ENCODE results near the gene PDPR.
"Not testable (repeated sequence)": the region's sequence is repeated elsewhere in the genome, so short reads cannot be mapped to it uniquely, and the experiment has no call there.

Gene PDPR

DNA sequence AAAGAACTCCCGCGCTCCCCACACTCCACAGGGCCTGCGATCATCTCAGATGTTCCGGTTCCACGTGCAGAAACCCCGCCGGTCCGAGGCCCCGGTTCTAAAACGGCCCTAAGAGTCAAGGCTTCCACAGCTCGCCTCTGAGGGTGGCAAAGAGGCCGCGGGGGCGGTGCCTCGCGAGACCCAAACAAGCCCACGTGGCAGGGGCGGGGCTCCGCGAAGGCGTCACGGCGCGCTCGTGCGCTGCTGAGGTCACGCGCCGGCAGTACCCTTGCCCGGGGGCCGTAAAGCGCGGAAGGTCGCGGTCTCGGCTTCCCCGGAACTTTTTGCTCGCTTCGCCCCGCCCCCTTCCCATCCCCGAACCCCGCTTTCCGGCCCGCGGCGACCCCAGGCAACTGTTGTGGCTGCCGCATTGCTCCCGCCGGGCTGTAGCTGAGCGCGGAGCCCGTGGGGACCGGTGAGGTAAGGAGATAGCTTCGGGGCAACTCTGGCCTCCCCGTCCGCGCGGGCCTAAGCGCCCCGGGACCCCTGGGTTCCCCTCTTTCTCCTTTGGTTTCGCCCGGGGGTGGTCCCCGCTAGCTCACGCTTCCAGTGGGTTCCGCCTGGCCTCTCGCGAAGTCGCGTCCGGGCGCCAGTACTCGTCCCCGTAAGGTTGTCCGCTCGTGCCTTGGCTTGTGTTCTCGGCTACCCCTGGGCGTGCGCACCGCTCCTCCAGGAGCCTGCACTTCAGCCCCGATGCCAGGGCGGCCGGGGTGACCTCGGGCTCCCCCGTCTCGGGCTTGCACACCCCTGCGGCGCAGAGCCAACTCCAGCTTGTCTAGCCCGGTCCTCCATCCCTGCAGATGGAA lies at the start of gene PDPR:
TSS of gene PDPR (plus strand) at position 351 of the 845 bp plus-strand sequence. CDS start 6,161 bp downstream, outside the sequence.
- no CpG with 5 or more reads among the region's 88 CpGs for WGBS (ENCODE audit: insufficient coverage, insufficient read length)
- not testable (repeated sequence) for H3K9me3 ChIP-seq (ENCODE audit: control insufficient read depth, insufficient read depth, low read length); H3K27me3 ChIP-seq (ENCODE audit: control insufficient read depth, insufficient read depth, low read length); H3K27ac ChIP-seq (ENCODE audit: low read length); H3K36me3 ChIP-seq (ENCODE audit: control insufficient read depth, insufficient read depth, low read length); H3K4me1 ChIP-seq (ENCODE audit: control insufficient read depth, insufficient read depth, low read length)
- peak; percentile 43 for DNase-seq (ENCODE audit: low read depth, low spot score)
- peak within 1 kb of the TSS; percentile 84 for H3K4me3 ChIP-seq (ENCODE audit: low read length)

DNA sequence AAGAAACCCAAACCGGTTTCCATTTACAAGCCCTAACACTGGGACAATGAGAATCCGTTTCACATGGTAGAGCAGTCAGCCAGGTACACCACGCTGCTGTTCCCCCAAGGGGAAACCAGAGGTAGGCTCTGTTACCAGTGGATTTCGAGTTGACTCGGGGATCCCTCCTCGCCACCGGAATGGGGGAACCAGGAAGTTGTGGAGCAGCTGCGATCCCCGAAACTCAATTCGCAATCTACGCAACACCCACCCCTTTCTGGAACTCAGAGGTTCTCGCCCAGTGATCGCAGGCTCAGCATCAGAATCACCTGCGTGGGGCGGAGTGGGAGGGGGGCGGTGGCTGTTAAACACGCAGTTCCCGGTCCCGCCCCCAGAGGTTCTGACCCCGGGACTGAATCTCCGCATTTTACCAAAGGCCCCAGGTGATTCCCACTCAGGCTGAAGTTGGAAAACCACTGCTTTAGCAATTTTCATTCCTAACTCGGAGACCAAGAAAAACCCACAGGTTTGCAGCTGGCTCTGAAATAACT lies 49.2 kb upstream of the PDPR start:
- not testable (repeated sequence) for H3K27ac ChIP-seq (ENCODE audit: low read length); H3K4me1 ChIP-seq (ENCODE audit: control insufficient read depth, insufficient read depth, low read length); H3K27me3 ChIP-seq (ENCODE audit: control insufficient read depth, insufficient read depth, low read length); DNase-seq (ENCODE audit: low read depth, low spot score); H3K36me3 ChIP-seq (ENCODE audit: control insufficient read depth, insufficient read depth, low read length); H3K9me3 ChIP-seq (ENCODE audit: control insufficient read depth, insufficient read depth, low read length)
- no CpG with 5 or more reads among the region's 22 CpGs for WGBS (ENCODE audit: insufficient coverage, insufficient read length)
- peak overlapping the region; percentile 85; the same call in 1 of the 2 replicates for H3K4me3 ChIP-seq (ENCODE audit: low read length)

DNA sequence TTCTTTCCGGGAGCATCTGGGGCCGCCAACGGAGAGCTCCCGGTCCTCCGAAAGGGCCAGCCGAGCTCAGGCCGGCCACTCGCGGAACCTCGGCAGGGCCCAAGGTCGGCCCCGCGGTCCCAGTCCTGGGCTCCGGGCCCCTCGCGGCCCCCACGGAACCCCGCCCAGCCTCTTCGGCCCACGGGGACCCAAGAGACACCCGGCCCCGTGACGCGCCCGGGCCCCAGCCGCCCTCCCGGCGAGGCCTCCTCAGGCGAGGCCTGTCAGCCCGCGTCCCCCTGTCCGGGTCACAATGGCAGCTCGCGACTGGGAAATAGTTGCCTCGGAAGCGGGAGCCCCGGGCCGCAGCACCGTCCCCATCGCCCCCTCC lies 48.8 kb upstream of the PDPR start:
- not testable (repeated sequence) for H3K4me1 ChIP-seq (ENCODE audit: control insufficient read depth, insufficient read depth, low read length); H3K36me3 ChIP-seq (ENCODE audit: control insufficient read depth, insufficient read depth, low read length); DNase-seq (ENCODE audit: low read depth, low spot score); H3K9me3 ChIP-seq (ENCODE audit: control insufficient read depth, insufficient read depth, low read length); H3K27me3 ChIP-seq (ENCODE audit: control insufficient read depth, insufficient read depth, low read length); H3K27ac ChIP-seq (ENCODE audit: low read length)
- H3K4me3 ChIP-seq (ENCODE audit: low read length): peak overlapping the region; percentile 85; the same call in 1 of the 2 replicates
- WGBS (ENCODE audit: insufficient coverage, insufficient read length): no CpG with 5 or more reads among the region's 40 CpGs

- H3K36me3 ChIP-seq (ENCODE audit: control insufficient read depth, insufficient read depth, low read length); H3K27me3 ChIP-seq (ENCODE audit: control insufficient read depth, insufficient read depth, low read length); H3K27ac ChIP-seq (ENCODE audit: low read length); H3K9me3 ChIP-seq (ENCODE audit: control insufficient read depth, insufficient read depth, low read length); H3K4me1 ChIP-seq (ENCODE audit: control insufficient read depth, insufficient read depth, low read length): not testable (repeated sequence)
- no CpG with 5 or more reads among the region's 62 CpGs for WGBS (ENCODE audit: insufficient coverage, insufficient read length)
- DNase-seq (ENCODE audit: low read depth, low spot score): peak; percentile 13
- H3K4me3 ChIP-seq (ENCODE audit: low read length): peak overlapping the region; percentile 85; the same call in 1 of the 2 replicates
These were observed 48.1 kb upstream of the PDPR start for GRCh38 chr16:70065746-70066658.

DNA sequence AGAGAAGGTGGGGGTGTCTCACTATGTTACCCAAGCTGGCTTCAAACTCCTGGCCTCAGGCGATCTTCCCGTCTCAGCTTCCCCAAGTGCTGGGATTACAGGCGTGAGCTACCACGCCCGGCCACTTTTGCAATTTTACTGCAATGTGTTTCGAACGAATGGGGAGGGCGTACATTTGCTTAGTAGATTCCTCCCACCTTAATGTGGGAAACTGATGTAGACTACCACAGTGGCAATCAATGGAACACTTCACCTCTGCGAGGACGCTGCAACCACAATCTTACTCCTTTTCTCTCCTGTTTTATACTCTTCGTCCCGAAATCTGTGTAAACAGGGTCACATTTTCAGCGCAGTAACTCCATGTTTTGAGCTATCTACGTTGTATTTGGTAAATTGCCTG lies 47.4 kb upstream of the PDPR start:
- H3K4me1 ChIP-seq (ENCODE audit: control insufficient read depth, insufficient read depth, low read length); H3K36me3 ChIP-seq (ENCODE audit: control insufficient read depth, insufficient read depth, low read length); DNase-seq (ENCODE audit: low read depth, low spot score); H3K4me3 ChIP-seq (ENCODE audit: low read length); H3K27ac ChIP-seq (ENCODE audit: low read length); H3K27me3 ChIP-seq (ENCODE audit: control insufficient read depth, insufficient read depth, low read length); H3K9me3 ChIP-seq (ENCODE audit: control insufficient read depth, insufficient read depth, low read length): not testable (repeated sequence)
- no CpG with 5 or more reads among the region's 14 CpGs for WGBS (ENCODE audit: insufficient coverage, insufficient read length)

DNA sequence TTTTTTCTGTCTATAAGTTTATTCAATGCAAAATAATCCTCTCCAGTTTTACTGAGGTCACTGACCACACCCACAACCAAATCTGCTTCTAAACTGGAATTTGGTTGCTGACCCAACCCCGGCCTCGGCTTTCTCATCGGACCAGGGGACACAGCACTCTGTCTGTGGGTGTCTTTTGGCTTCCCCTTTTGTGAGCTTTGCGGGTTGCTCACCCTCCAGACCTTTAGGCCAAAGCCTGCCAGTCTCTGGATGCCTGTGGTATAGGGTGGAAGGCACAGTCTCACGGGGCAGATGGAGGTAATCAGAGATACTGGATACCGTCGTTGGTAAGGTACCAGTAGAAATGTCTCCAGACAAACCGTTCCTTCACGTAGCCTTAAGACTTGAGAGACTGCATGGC lies 35.1 kb upstream of the PDPR start:
- not testable (repeated sequence) for H3K4me3 ChIP-seq (ENCODE audit: low read length); H3K27me3 ChIP-seq (ENCODE audit: control insufficient read depth, insufficient read depth, low read length); H3K36me3 ChIP-seq (ENCODE audit: control insufficient read depth, insufficient read depth, low read length); DNase-seq (ENCODE audit: low read depth, low spot score); H3K4me1 ChIP-seq (ENCODE audit: control insufficient read depth, insufficient read depth, low read length); H3K9me3 ChIP-seq (ENCODE audit: control insufficient read depth, insufficient read depth, low read length); H3K27ac ChIP-seq (ENCODE audit: low read length)
- no CpG with 5 or more reads among the region's 9 CpGs for WGBS (ENCODE audit: insufficient coverage, insufficient read length)

DNA sequence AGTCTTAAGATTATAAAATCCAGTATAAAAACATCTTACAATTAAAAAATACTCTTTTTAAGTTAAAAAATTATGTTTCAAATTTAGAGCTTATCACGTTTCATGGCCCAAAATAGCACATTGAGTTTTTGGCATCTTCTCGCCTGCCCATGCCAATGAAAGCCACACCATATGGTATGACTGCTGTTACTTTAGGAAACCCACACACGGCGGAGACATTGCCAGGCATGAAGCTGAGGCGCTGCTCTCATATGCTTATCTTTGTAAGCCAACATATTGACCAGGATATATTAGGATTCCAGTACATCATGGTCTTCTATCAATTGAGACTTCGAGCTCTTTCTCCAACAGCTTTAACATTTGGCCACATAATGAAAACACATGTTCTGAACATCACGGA lies 32.9 kb upstream of the PDPR start:
- H3K27ac ChIP-seq (ENCODE audit: low read length); H3K36me3 ChIP-seq (ENCODE audit: control insufficient read depth, insufficient read depth, low read length); H3K27me3 ChIP-seq (ENCODE audit: control insufficient read depth, insufficient read depth, low read length); H3K4me3 ChIP-seq (ENCODE audit: low read length); H3K9me3 ChIP-seq (ENCODE audit: control insufficient read depth, insufficient read depth, low read length); H3K4me1 ChIP-seq (ENCODE audit: control insufficient read depth, insufficient read depth, low read length); DNase-seq (ENCODE audit: low read depth, low spot score): not testable (repeated sequence)
- WGBS (ENCODE audit: insufficient coverage, insufficient read length): no CpG with 5 or more reads among the region's 7 CpGs

GRCh38 chr16:70083931-70084330 lies 30.2 kb upstream of the PDPR start:
- not testable (repeated sequence) for H3K4me1 ChIP-seq (ENCODE audit: control insufficient read depth, insufficient read depth, low read length); H3K36me3 ChIP-seq (ENCODE audit: control insufficient read depth, insufficient read depth, low read length); H3K27ac ChIP-seq (ENCODE audit: low read length); H3K9me3 ChIP-seq (ENCODE audit: control insufficient read depth, insufficient read depth, low read length); H3K4me3 ChIP-seq (ENCODE audit: low read length); H3K27me3 ChIP-seq (ENCODE audit: control insufficient read depth, insufficient read depth, low read length); DNase-seq (ENCODE audit: low read depth, low spot score)
- no CpG with 5 or more reads among the region's 4 CpGs for WGBS (ENCODE audit: insufficient coverage, insufficient read length)

GRCh38 chr16:70088160-70088559 lies 26.0 kb upstream of the PDPR start:
- WGBS (ENCODE audit: insufficient coverage, insufficient read length): no CpG with 5 or more reads among the region's 2 CpGs
- H3K27me3 ChIP-seq (ENCODE audit: control insufficient read depth, insufficient read depth, low read length); DNase-seq (ENCODE audit: low read depth, low spot score); H3K4me1 ChIP-seq (ENCODE audit: control insufficient read depth, insufficient read depth, low read length); H3K9me3 ChIP-seq (ENCODE audit: control insufficient read depth, insufficient read depth, low read length); H3K4me3 ChIP-seq (ENCODE audit: low read length); H3K27ac ChIP-seq (ENCODE audit: low read length); H3K36me3 ChIP-seq (ENCODE audit: control insufficient read depth, insufficient read depth, low read length): not testable (repeated sequence)

DNA sequence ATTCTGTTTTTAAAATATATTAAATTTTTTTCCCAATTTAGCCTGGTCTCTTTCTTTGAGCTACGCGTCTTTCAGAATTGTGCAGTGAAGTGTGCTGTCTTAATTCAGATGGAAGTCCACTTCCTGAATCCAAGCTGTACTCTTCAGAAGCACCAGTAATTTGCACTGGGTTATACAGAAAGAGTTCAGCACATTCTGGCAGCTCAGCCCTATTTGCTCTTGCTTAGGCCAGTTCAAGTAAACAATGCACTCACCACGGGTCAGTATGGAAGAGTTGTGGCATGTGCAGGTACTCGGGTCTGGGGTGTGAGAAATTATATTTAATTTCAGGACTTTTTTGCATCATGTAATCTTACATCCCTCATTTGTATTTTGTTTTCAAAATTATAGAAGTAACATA lies 25.3 kb upstream of the PDPR start:
- WGBS (ENCODE audit: insufficient coverage, insufficient read length): no CpG with 5 or more reads among the region's 4 CpGs
- not testable (repeated sequence) for DNase-seq (ENCODE audit: low read depth, low spot score); H3K4me1 ChIP-seq (ENCODE audit: control insufficient read depth, insufficient read depth, low read length); H3K36me3 ChIP-seq (ENCODE audit: control insufficient read depth, insufficient read depth, low read length); H3K27me3 ChIP-seq (ENCODE audit: control insufficient read depth, insufficient read depth, low read length); H3K9me3 ChIP-seq (ENCODE audit: control insufficient read depth, insufficient read depth, low read length); H3K4me3 ChIP-seq (ENCODE audit: low read length); H3K27ac ChIP-seq (ENCODE audit: low read length)

Data from iPS DF 6.9 (cell line).